ENCODE measurements around the gene VIPAS39. TPM values are rescaled to one million over a fixed set of nuclear protein-coding genes. Genes with fewer than 3 reads are reported as not detected.
A peak's percentile ranks its signal among the peaks of the same experiment; 100 is the strongest.

VIPAS39 gene
- total and polyA plus RNA-seq, 9 of the 15 experiments (the other 6 are each of a cell fraction or from before 2014, with no cell fraction given), result 5.7 to 25.6 (median 9.9) TPM

GRCh38 chr14:77376771-77377501 lies 80.5 kb downstream of the VIPAS39 start, which contains the start of the genes SAMD15 and TMED8 (continued):
- TF ChIP-seq MLX (CRISPR knock-in tag; conservative IDR thresholded peaks at IDR 0.05) (no peak), SREBF2 (CRISPR knock-in tag; IDR thresholded peaks at IDR 0.05) (no peak), LCOR (CRISPR knock-in tag; IDR thresholded peaks at IDR 0.05) (no peak), CBFA2T3 (IDR thresholded peaks at IDR 0.05) (no peak), SIX5 (IDR thresholded peaks at IDR 0.05; ENCODE audit: borderline replicate concordance in 1 of 2, insufficient read depth in 1 of 2, low read depth in 1 of 2, low read length in 2 of 2) (no peak), ZKSCAN1 (IDR thresholded peaks at IDR 0.05; ENCODE audit: low read depth, low read length) (no peak), PTTG1 (tag; IDR thresholded peaks at IDR 0.05; ENCODE audit: low read depth) (no peak), NR1H2 (CRISPR knock-in tag; IDR thresholded peaks at IDR 0.05) (no peak), ARHGAP35 (IDR thresholded peaks at IDR 0.05; ENCODE audit: partially characterized antibody) (no peak), TEAD1 (CRISPR knock-in tag; IDR thresholded peaks at IDR 0.05) (no peak), DEAF1 (CRISPR knock-in tag; IDR thresholded peaks at IDR 0.05) (peak; percentile 100), ARNT (IDR thresholded peaks at IDR 0.05) (no peak), ZNF77 (CRISPR knock-in tag; IDR thresholded peaks at IDR 0.05) (no peak), NUFIP1 (IDR thresholded peaks at IDR 0.05; ENCODE audit: partially characterized antibody) (no peak), MTA1 (IDR thresholded peaks at IDR 0.05; ENCODE audit: borderline replicate concordance) (no peak), SAFB (IDR thresholded peaks at IDR 0.05; ENCODE audit: borderline replicate concordance, low read depth, low read length) (no peak), POU5F1 (IDR thresholded peaks at IDR 0.05; ENCODE audit: borderline replicate concordance, low read depth, low read length, partially characterized antibody) (no peak), NCOA1 (IDR thresholded peaks at IDR 0.05; ENCODE audit: low read depth) (peak; percentile 55), ZNF354B (CRISPR knock-in tag; IDR thresholded peaks at IDR 0.05) (no peak), ZNF764 (CRISPR knock-in tag; IDR thresholded peaks at IDR 0.05; ENCODE audit: low read depth) (no peak), ZNF655 (CRISPR knock-in tag; IDR thresholded peaks at IDR 0.05) (no peak), POLR2G (IDR thresholded peaks at IDR 0.05; ENCODE audit: low read depth, low read length) (peak; percentile 83), TGIF2 (CRISPR knock-in tag; IDR thresholded peaks at IDR 0.05) (no peak), CBFA2T2 (conservative IDR thresholded peaks at IDR 0.05) (no peak), CXXC5 (CRISPR knock-in tag; IDR thresholded peaks at IDR 0.05) (peak; percentile 30; the same call in 1 of the 2 replicates), TFAP4 (CRISPR knock-in tag; IDR thresholded peaks at IDR 0.05; ENCODE audit: borderline replicate concordance) (peak; percentile 59), ZKSCAN3 (CRISPR knock-in tag; IDR thresholded peaks at IDR 0.05) (no peak)
